ENCODE results near the gene EPHB2. TPM values are rescaled to one million over a fixed set of nuclear protein-coding genes. Genes with fewer than 3 reads are reported as not detected.

The EPHB2 gene
- total RNA-seq, 2 experiments from 2014 or later: 0.59 TPM; not detected in 1

DNA sequence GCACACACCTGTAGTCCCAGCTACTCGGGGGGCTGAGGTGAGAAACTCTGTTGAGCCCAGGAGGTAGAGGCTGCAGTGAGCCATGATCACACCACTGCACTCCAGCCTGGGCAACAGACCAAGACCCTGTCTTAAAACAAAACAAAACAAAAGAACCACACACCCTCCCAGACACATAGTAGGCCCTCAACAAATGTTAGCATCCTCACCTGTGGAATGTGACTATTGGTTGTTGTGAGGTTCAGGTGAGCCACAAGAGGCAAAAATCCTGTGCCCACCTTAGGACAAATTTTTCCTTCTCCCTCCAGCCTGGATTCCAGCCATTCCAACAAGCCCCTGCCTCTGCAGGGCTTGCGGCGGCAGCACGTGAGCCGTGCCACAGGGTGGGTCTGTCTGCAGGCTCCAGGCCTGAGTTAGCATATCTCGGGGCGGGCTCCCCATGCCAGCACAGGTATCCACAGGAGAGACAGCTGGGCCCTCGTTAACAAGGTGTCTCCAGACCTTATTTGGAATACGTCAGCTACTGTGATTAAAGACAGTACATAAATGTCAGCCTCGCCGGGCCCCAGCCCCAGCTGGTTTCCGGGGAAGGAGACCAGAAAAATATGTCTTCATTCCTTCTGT lies 40.2 kb upstream of the EPHB2 start:
- intact Hi-C loops (cut with micrococcal nuclease; ENCODE audit: unreplicated experiment): no loop called here
- Histone ChIP-seq H3K9me3 (ENCODE audit: low read length) (no peaks in the 10 kb centered on the region), H3K4me3 (ENCODE audit: low read depth, low read length, poor library complexity, severe bottlenecking) (no peak overlapping the region), H3K79me2 (ENCODE audit: insufficient read depth, low read depth, low read length) (no peaks in the 10 kb centered on the region), H3K4me2 (ENCODE audit: low read length) (no peak overlapping the region), H3K27ac (ENCODE audit: low read depth, low read length, poor library complexity, severe bottlenecking) (no peak overlapping the region), H3K9me2 (ENCODE audit: insufficient read depth, low read length) (no peaks in the 10 kb centered on the region), H3K4me1 (ENCODE audit: insufficient read depth, low read length, poor library complexity, severe bottlenecking) (no peaks in the 10 kb centered on the region), H3K36me3 (ENCODE audit: insufficient read depth, low read length) (no peaks in the 10 kb centered on the region), H4K20me1 (ENCODE audit: insufficient read depth, low read length) (no peaks in the 10 kb centered on the region), H2AFZ (ENCODE audit: low read length) (no peak overlapping the region)
- TF ChIP-seq EZH2phosphoT487 (IDR thresholded peaks at IDR 0.05; ENCODE audit: borderline replicate concordance, low read depth, low read length): no peak
- TF ChIP-seq, protein P1, sequence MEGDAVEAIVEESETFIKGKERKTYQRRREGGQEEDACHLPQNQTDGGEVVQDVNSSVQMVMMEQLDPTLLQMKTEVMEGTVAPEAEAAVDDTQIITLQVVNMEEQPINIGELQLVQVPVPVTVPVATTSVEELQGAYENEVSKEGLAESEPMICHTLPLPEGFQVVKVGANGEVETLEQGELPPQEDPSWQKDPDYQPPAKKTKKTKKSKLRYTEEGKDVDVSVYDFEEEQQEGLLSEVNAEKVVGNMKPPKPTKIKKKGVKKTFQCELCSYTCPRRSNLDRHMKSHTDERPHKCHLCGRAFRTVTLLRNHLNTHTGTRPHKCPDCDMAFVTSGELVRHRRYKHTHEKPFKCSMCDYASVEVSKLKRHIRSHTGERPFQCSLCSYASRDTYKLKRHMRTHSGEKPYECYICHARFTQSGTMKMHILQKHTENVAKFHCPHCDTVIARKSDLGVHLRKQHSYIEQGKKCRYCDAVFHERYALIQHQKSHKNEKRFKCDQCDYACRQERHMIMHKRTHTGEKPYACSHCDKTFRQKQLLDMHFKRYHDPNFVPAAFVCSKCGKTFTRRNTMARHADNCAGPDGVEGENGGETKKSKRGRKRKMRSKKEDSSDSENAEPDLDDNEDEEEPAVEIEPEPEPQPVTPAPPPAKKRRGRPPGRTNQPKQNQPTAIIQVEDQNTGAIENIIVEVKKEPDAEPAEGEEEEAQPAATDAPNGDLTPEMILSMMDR (conservative IDR thresholded peaks at IDR 0.05; ENCODE audit: low read length): no peak
- no peak for DNase-seq (ENCODE audit: low spot score)
- ChIA-PET POLR2A (interaction anchor here (0.6 kb wide), 1 partner anchor 662 kb away, joined by 4 read pairs; no protein-coding TSS in a partner anchor), CTCF (ENCODE audit: unreplicated experiment) (no interaction called here)
- no TSS peak for BruUV-seq (replicated peaks)

DNA sequence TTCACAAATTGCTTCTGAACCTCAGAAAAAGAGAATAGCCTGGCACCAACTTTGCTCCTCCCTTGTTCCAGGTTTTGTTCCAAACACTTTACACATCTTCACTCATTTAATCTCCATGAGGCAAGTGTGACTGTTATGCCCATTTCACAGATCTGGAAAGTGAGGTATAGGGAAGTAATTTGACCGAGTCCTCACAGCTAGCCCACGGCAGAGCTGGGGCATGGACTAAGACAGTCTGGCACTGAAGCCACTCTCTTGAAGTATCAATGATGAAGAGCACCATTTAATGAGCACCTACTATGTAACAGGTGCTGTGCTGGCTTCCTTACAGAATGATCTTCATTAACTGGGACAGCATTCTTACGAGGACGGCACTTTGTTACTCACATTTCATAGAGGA lies 38.6 kb upstream of the EPHB2 start:
- Histone ChIP-seq H2AFZ (ENCODE audit: low read length) (no peak overlapping the region), H4K20me1 (ENCODE audit: insufficient read depth, low read length) (no peaks in the 10 kb centered on the region), H3K4me1 (ENCODE audit: insufficient read depth, low read length, poor library complexity, severe bottlenecking) (no peaks in the 10 kb centered on the region), H3K27ac (ENCODE audit: low read depth, low read length, poor library complexity, severe bottlenecking) (no peak overlapping the region), H3K9me3 (ENCODE audit: low read length) (no peaks in the 10 kb centered on the region), H3K4me2 (ENCODE audit: low read length) (no peak overlapping the region), H3K36me3 (ENCODE audit: insufficient read depth, low read length) (no peaks in the 10 kb centered on the region), H3K9me2 (ENCODE audit: insufficient read depth, low read length) (no peaks in the 10 kb centered on the region), H3K79me2 (ENCODE audit: insufficient read depth, low read depth, low read length) (no peaks in the 10 kb centered on the region), H3K4me3 (ENCODE audit: low read depth, low read length, poor library complexity, severe bottlenecking) (no peak overlapping the region)
- BruUV-seq (replicated peaks): no TSS peak
- POLR2A ChIA-PET: no interaction called here
- no peak for DNase-seq (ENCODE audit: low spot score)
- CTCF ChIA-PET (ENCODE audit: unreplicated experiment): no interaction called here
- TF ChIP-seq EZH2phosphoT487 (IDR thresholded peaks at IDR 0.05; ENCODE audit: borderline replicate concordance, low read depth, low read length): no peak
- TF ChIP-seq, protein P1 (conservative IDR thresholded peaks at IDR 0.05; ENCODE audit: low read length): no peak
- intact Hi-C loops (cut with micrococcal nuclease; ENCODE audit: unreplicated experiment): no loop called here
